ENCODE data around the gene B3GNT9.

B3GNT9 gene

GRCh38 chr16:67184995-67185650 lies 34.3 kb upstream of the B3GNT9 start:
- peak; percentile 89 for DNase-seq

- peak; percentile 70 for DNase-seq
These were observed 33.7 kb upstream of the B3GNT9 start for GRCh38 chr16:67184453-67184994.

DNA sequence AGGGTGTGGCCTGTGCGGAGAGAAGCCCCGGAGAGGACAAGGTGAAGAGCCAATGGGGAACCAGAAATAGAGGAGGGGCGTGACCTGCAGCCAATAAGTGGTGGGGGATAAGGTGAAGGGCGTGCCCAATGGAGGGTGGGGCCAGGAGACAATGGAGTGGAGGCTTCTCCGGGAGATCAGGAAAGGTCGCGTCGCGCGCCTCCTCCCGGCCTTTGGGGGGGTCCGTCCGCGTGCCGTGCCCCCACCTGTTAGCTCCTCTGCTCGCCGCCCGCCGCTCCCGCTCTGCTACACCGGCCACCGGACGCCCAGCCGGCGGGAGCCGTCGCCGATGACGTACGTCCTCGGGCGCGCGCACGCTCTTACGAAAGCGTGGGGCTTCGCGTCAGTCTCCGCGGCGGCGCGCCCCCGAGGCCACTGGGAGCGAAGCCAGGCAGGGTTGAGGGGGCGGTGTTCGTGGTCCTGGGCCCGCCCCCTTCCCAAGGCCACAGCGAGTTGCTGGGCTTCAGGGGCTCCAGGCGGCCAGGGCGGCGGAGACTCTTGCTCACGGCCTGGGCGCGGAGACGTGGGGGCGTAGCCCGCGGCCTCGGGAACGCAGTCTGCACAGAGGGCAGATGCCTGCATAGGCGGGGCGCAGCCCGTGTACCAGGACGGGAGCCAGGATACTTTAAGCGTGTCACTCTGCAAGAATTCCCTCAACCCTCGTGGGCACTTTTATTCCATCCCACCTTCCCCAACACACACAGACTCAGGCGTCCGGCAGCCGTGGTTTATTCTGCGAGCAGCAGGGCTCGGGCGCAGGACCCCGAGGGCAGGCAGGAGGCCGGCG lies 33.0 kb upstream of the B3GNT9 start, which contains the start of gene MATCAP1:
TSS of gene MATCAP1 (minus strand) at position 337 of the 826 bp plus-strand sequence. CDS start 3,353 bp downstream, outside the sequence.
- peak; percentile 99 for DNase-seq

DNA sequence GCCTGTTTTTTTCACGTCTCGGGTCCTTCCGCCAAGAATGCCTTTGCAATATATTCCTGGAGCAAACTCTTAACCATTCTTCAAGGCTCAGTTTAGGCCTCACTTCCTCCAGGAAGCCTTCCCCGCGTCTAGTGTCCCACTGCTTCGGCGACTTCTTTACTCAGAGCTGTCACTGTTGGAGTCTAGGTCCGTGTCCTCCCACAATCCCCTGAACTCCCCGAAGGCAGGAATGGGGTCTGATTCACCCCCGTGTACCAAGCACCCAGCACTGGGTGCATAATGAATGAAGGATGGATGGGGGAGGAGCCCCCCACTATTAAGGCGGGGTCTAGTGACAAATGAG lies 32.5 kb upstream of the B3GNT9 start:
- DNase-seq = no peak

- no peak for DNase-seq
These were observed 31.5 kb upstream of the B3GNT9 start for GRCh38 chr16:67182288-67182687.

- DNase-seq = no peak
These were observed 30.5 kb upstream of the B3GNT9 start for GRCh38 chr16:67181346-67181745.

DNA sequence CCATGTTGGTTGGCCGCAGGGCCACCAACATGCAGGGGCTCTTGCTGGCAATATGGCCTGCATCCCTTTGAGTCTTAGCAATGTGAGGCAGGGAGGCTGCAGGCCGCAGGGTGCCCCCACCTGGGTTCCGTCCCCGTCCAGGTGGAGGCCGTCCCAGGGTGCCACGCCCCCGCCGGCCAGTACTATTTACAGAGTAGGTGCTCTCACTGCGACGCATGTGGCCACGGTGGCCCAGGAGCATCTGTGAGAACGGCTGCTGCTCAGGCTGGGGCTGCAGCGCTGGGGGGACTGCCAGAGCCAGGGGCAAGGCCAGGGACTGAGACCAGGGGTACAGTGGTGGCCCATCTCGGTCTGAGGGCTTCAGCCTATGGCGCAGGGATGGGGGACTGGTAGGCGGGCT lies 29.4 kb upstream of the B3GNT9 start:
- no peak for DNase-seq

- peak; percentile 32 for DNase-seq
These were observed 28.8 kb upstream of the B3GNT9 start for GRCh38 chr16:67179421-67180080.

DNA sequence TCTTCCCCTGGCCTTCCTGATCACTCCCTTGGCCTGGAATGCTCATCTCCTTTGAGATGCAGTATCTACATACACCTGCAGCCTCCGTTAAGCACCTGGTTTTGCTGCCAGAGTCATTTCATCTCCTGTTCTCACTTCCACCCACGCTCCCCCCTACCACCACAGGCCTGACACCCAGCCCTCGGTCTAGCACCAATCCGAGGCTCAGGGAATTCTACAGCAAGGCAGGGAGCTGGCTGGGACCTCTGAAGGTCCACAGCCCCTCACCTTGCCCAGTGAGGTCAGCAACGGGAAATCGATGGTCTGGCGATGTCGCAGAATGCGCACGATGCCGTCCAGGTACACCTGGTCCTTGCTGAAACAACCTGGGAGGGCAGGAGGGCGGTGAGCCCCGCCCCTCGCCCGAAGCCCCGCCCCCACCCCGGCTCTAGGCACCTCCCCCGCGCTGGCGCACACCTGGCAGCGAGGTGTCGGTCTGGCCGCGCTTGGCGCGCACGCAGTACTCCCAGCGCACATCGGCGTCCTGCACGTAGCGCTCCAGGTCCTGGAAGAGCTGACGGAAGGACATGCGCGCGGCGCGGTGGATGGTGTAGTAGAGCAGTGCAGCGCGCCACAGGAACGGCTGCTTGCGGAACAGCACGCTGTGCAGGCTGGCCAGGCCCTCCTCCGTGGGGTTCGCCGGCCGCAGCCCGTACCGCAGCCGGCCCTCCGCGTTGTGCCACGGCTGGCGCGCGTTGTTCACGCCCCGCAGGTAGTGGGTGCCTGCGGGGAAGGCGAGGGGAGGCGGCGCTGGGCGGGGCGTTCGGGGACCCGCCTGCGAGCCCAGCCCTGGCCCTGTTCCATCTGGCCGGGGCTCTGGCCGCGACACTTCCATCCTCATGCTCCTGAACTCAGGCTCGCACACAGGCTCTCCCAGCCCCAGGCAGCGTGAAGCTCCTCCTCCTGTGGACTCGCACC lies 27.2 kb upstream of the B3GNT9 start:
- DNase-seq = no peak

- no peak for DNase-seq
These were observed 25.9 kb upstream of the B3GNT9 start for GRCh38 chr16:67176662-67177061.

DNA sequence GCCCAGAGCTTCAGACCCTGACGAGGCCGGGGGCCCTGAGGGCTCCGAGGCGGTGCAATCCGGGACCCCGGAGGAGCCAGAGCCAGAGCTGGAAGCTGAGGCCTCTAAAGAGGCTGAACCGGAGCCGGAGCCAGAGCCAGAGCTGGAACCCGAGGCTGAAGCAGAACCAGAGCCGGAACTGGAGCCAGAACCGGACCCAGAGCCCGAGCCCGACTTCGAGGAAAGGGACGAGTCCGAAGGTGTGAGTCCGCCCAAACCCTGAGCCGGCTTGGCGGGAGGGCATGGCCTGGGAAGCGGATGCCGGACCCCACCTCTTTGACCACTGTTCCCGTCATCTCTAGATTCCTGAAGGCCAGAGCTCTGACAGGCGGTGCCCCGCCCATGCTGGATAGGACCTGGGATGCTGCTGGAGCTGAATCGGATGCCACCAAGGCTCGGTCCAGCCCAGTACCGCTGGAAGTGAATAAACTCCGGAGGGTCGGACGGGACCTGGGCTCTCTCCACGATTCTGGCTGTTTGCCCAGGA lies 24.0 kb upstream of the B3GNT9 start:
- DNase-seq = no peak

- peak; percentile 67 for DNase-seq
These were observed 23.3 kb upstream of the B3GNT9 start for GRCh38 chr16:67173808-67174705.

- DNase-seq = no peak
These were observed 22.5 kb upstream of the B3GNT9 start for GRCh38 chr16:67173323-67173722.

DNA sequence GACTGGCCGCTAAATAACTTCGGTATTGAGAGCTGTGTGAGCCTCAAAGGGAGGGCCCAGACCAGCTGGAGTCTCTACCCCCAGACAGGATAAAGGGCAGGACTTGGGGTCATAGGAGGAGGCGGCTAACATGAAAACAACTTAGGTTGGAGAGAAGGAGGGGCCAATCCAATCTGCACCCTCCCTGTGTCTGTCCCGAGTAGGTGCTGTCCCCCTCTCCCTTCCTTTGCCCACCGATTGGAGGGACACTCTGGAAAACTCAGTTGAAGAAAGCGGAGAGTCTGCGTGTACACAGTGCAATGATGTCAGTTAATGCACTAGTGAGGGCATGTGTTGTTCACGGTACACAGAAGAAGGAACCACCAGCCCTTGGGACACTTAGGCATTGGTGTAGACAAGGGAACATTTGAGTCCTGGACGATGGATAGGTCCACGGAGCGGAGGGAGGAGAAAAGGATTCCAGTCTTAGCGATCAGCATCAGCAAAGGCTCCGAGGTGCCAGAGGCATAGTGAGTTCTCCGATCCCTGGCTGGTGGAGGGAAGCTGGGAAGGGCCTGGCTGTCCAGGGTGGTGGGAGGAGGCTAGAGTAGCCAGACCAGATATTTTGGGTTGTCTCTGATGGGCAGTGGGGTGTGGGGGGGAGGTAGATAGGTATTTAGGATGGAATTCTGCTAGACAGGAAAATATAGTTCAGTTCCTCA lies 20.3 kb upstream of the B3GNT9 start:
- peak; percentile 68 for DNase-seq

- peak; percentile 96 for DNase-seq
These were observed 19.6 kb upstream of the B3GNT9 start, which contains the start of gene NOL3 for GRCh38 chr16:67170168-67170948. Gene NOL3, plus strand, starts transcription at chr16:67170538.

- peak; percentile 89 for DNase-seq
These were observed 18.9 kb upstream of the B3GNT9 start for GRCh38 chr16:67169642-67170167.

DNA sequence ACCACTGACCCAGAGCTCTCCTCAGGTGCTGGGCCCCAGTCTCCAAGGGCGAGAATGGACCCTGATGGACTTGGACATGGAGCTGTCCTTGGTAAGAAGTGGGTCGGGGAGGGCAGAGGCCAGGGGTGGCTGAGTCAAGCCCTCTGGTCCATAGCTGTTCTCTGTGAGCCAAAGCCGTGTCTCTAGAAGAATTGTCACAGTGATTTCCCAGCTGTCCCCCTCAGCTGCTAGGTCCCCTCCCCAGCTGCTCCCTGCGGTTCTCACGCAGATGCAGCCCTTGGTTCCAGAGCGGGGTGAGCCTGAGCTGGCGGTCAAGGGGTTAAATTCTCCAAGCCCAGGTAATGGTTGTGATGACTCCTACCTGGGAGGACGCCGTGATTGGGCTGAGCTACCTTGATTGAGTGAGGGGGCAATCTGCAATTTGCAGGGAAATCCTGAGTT lies 18.2 kb upstream of the B3GNT9 start:
- DNase-seq = no peak

GRCh38 chr16:67167588-67167987 lies 16.8 kb upstream of the B3GNT9 start:
- no peak for DNase-seq

DNA sequence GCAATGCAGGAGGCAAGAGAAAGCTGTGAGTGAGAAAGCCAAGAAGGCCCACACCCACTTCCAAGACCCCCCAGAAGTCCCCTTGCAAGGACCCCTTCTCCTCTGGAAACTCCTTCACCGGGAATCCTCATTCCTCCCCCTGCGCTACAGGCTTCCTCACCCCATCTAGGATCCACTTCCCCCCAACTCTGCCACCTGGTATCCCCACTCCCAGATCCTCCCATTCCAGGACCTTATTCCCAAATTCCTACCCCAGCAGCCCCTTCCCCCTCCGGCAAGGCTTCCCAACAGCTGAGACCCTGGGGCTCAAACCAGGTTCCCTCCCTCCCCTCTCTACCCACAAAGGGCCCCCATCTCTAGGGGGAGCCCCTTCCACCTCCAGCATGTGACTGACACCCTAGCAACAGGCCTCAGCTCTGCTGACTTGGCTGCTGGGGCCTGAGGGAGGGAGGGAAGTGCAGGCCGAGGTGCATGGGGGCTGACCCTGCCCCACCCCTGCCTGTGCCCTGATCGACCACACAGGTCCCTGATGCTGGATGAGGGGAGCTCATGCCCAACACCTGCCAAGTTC lies 15.9 kb upstream of the B3GNT9 start:
- no peak for DNase-seq

All from NCI-H82 (cell line).